Gastrocnemius medialis (tissue), 4 donors: Measurements from ENCODE around the gene PRKN. TPM values are rescaled to one million over a fixed set of nuclear protein-coding genes. Genes with fewer than 3 reads are reported as not detected.

Source experiments
- ATAC-seq, 2 donors: fragments of 150-250 bp; one replicate each; pipeline ENCODE4 v1.9.1; 2016
- DNase-seq, 2 donors: peaks; one replicate each; pipeline ENCODE4 v3.0.0-alpha.2; 2019
- H3K27ac ChIP-seq, 4 donors: fragments of 200-600 bp; sonication (generic); 1 replicate in 1 of 4; 2 replicates in 3 of 4; pipeline ENCODE4 v1.5.1; 2016 to 2018; ENCODE audit warnings: mild to moderate bottlenecking in 2 of 4, moderate library complexity in 1 of 4
- H3K27me3 ChIP-seq, 3 donors: fragments of 200-600 bp; sonication (generic) in 2 of 3; 1 replicate in 1 of 3; 2 replicates in 2 of 3; pipeline versions ENCODE4 v1.5.1 to v1.6.0; 2016 to 2019; ENCODE audit warnings: mild to moderate bottlenecking in 1 of 3, moderate library complexity in 1 of 3
- H3K36me3 ChIP-seq, 2 donors: fragments of 200-600 bp; sonication (generic) in 1 of 2; one replicate each; pipeline ENCODE4 v1.5.1; 2017 to 2018
- H3K4me1 ChIP-seq, 2 donors: fragments of 200-600 bp; sonication (generic) in 1 of 2; one replicate each; pipeline ENCODE4 v1.5.1; 2016 to 2017; ENCODE audit warnings: mild to moderate bottlenecking in 2 of 2
- H3K4me3 ChIP-seq, 4 donors: fragments of 200-600 bp; sonication (generic) in 3 of 4; 1 replicate in 1 of 4; 2 replicates in 3 of 4; pipeline ENCODE4 v1.5.1; 2016 to 2019; ENCODE audit warnings: mild to moderate bottlenecking in 2 of 4
- H3K9me3 ChIP-seq, 3 donors: fragments of 200-600 bp; sonication (generic) in 2 of 3; 1 replicate in 1 of 3; 2 replicates in 2 of 3; pipeline ENCODE4 v1.5.1; 2016 to 2019
- CTCF ChIP-seq, 5 experiments: fragments of 450-650 bp in 3 of 5; fragments of 200-600 bp in 2 of 5; sonication (generic) in 2 of 5; IDR thresholded peaks in 4 of 5; conservative IDR thresholded peaks in 1 of 5; 1 replicate in 4 of 5; 2 replicates in 1 of 5; pipeline ENCODE4 v1.5.1; 2016 to 2019; ENCODE audit warnings: antibody characterized with exemption in 5 of 5, mild to moderate bottlenecking in 3 of 5, moderate library complexity in 3 of 5
- POLR2A ChIP-seq, 2 donors: fragments of 450-650 bp; IDR thresholded peaks; one replicate each; pipeline ENCODE4 v1.6.1; 2017; ENCODE audit warnings: antibody characterized with exemption in 2 of 2, mild to moderate bottlenecking in 2 of 2, moderate library complexity in 2 of 2
- in situ Hi-C, 4 donors: fragments of 200-750 bp; cut with MboI; loops; one replicate each; pipeline versions ENCODE4 v1.15.0 to v1.8.0; 2017; ENCODE audit warnings: low sequenced_read_pairs in 4 of 4
- intact Hi-C: fragments of 100-400 bp; cut with DNase I; formaldehyde crosslinking; loops from one replicate; pipeline ENCODE4 v1.15.1; 2023; ENCODE audit warnings: low total_unique reads
- total RNA-seq, 4 donors: library from RNA; depleted of rRNA; stranded (reverse); fragments of >200 nt; gene quantifications; one replicate each; pipeline versions ENCODE4 v1.1.0 to v1.2.3, GENCODE V29; 2016

Gene PRKN
- total RNA-seq, 4 donors from 2014 or later: 8.4 to 21.6 (median 13.7) TPM

- ATAC-seq (no peak), DNase-seq (no peak)
- Histone ChIP-seq H3K9me3 (no peaks in the 10 kb centered on the region), H3K4me3 (no peak overlapping the region), H3K4me1 (peaks cover 9 to 43% of the 10 kb centered on the region in 2 donors), H3K27me3 (no peaks in the 10 kb centered on the region), H3K36me3 (no peaks in the 10 kb centered on the region), H3K27ac (no peak overlapping the region)
- TF ChIP-seq CTCF (IDR thresholded peaks at IDR 0.05 in 4 of 5, conservative IDR thresholded peaks at IDR 0.05 in 1 of 5): no peak
- TF ChIP-seq POLR2A (IDR thresholded peaks at IDR 0.05): no peak
- intact Hi-C loops: loop anchor here (5.0 kb wide), 1 partner anchor 578 kb away; the partner anchor contains the start of genes PACRG and PRKN
- in situ Hi-C loops: no loop called here
Observed at GRCh38 chr6:162149786-162150185, 577.8 kb downstream of the PRKN start.

- H3K4me1 ChIP-seq: peaks cover 9 to 43% of the 10 kb centered on the region in 2 donors
- ATAC-seq (no peak), DNase-seq (no peak)
- H3K36me3 ChIP-seq: no peaks in the 10 kb centered on the region
- H3K9me3 ChIP-seq: no peaks in the 10 kb centered on the region
- H3K27ac ChIP-seq: peak overlapping the region in 3 of 4 donors; percentile 20 to 63 (median 47)
- H3K27me3 ChIP-seq: no peaks in the 10 kb centered on the region
- intact Hi-C loops: loop anchor here (5.0 kb wide), 1 partner anchor 579 kb away; the partner anchor contains the start of genes PACRG and PRKN
- in situ Hi-C loops: no loop called here
- TF ChIP-seq CTCF (IDR thresholded peaks at IDR 0.05 in 4 of 5, conservative IDR thresholded peaks at IDR 0.05 in 1 of 5) (no peak), POLR2A (IDR thresholded peaks at IDR 0.05) (no peak)
- H3K4me3 ChIP-seq: no peak overlapping the region
Observed at GRCh38 chr6:162147805-162148204, 579.8 kb downstream of the PRKN start.

DNA sequence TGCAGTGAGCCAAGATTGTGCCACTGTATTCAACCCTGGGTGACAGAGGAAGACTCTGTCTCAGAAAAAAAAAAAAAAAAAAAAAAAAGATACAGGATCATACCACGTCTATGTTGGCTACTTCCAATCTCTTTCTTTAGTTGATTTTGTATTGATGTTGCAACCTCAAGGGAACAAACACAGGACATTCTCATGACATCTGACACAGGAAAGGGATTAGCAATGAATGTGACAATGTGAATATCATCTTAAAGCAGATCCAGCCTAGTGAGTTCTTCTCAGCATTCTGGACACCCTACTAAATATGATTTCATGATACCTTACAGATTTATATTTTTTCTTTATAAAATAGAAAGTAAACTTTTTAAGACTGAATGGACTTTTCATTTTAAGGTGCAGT, 580.3 kb downstream of the PRKN start:
- Histone ChIP-seq H3K27me3 (no peaks in the 10 kb centered on the region), H3K9me3 (no peaks in the 10 kb centered on the region), H3K27ac (peak overlapping the region in 3 of 4 donors; percentile 20 to 63 (median 47)), H3K36me3 (no peaks in the 10 kb centered on the region), H3K4me1 (peaks cover 9 to 42% of the 10 kb centered on the region in 2 donors), H3K4me3 (no peak overlapping the region)
- intact Hi-C loops: loop anchor here (5.0 kb wide), 1 partner anchor 580 kb away; the partner anchor contains the start of genes PACRG and PRKN
- in situ Hi-C loops: no loop called here
- ATAC-seq: peak; percentile 88 to 91
- no peak for TF ChIP-seq POLR2A (IDR thresholded peaks at IDR 0.05)
- no peak for TF ChIP-seq CTCF (IDR thresholded peaks at IDR 0.05 in 4 of 5, conservative IDR thresholded peaks at IDR 0.05 in 1 of 5)
- DNase-seq: no peak

- intact Hi-C loops (no loop called here), in situ Hi-C loops (no loop called here)
- ATAC-seq (no peak), DNase-seq (no peak)
- Histone ChIP-seq H3K4me3 (no peak overlapping the region), H3K9me3 (peaks cover 0 to 8% (median 0%) of the 10 kb centered on the region in 3 donors), H3K36me3 (no peaks in the 10 kb centered on the region), H3K27me3 (no peaks in the 10 kb centered on the region), H3K27ac (no peak overlapping the region), H3K4me1 (peaks cover 0 to 7% of the 10 kb centered on the region in 2 donors)
- no peak for TF ChIP-seq POLR2A (IDR thresholded peaks at IDR 0.05)
Observed at GRCh38 chr6:162140251-162140852, 587.2 kb downstream of the PRKN start.

DNA sequence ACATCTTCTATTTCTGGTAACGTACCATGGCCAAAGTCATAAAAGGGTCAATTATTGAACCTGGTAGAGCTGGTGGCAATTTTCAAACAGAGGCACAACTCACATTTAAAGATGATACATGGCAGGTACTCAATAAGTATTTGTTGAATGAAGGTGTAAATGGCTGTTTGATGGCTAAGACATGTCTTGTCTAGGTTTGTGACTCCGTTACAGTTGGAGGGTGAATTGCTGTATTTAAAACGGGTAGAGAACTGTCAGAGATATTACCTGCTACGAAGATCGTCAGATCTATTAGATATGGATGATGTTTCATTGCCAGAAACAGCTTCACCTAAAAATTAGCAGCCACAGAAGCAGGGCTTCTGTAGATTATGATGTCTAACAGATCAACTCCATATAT, 601.9 kb downstream of the PRKN start:
- ATAC-seq: no peak
- intact Hi-C loops: no loop called here
- H3K36me3 ChIP-seq: no peaks in the 10 kb centered on the region
- no peaks in the 10 kb centered on the region for H3K4me1 ChIP-seq
- H3K9me3 ChIP-seq: no peaks in the 10 kb centered on the region
- H3K27ac ChIP-seq: no peak overlapping the region
- in situ Hi-C loops: no loop called here
- H3K4me3 ChIP-seq: no peak overlapping the region
- no peak for DNase-seq
- no peaks in the 10 kb centered on the region for H3K27me3 ChIP-seq
- no peak for TF ChIP-seq POLR2A (IDR thresholded peaks at IDR 0.05)
- no peak for TF ChIP-seq CTCF (IDR thresholded peaks at IDR 0.05 in 4 of 5, conservative IDR thresholded peaks at IDR 0.05 in 1 of 5)
